Measurements from ENCODE around the gene MMS22L.
"Not testable (repeated sequence)": the region's sequence is repeated elsewhere in the genome, so short reads cannot be mapped to it uniquely, and the experiment has no call there.

The MMS22L gene

DNA sequence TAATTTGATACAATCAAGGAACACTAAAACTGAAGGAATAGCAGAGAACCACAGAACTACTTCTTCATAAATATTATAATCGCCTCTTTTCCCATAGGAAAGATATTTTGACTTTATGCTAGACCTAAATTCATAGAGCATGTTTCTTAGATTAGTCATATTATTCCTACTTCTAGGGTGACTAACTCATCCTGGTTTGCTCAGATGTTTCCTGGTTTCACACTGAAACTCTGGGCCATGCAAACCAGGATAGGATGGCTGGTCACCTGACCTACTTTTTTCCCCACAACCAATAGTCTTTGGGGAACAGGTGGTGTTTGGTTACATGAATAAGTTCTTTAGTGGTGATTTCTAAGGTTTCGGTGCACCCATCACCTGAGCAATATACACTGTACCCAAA, 42.8 kb downstream of the MMS22L start:
- no peak for DNase-seq

DNA sequence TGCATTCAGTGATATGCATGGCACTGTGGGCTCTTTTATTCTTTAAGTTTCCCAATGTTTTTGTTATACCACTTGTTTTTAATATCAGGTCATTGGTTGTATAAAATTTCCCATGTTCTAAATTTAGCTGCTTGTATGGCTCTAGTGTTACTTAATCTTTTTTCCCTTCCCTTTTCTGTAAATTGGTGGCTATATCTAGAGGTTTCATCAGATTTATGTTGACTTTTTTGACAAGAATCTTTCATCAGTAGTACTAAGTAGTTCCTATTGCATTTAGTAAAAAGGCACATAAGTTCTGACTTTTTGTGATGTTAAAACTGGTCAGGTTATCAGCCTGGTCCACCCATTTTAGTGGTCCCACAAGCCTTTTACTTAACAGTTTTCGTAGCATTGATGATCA, 51.1 kb downstream of the MMS22L start:
- DNase-seq = no peak

DNA sequence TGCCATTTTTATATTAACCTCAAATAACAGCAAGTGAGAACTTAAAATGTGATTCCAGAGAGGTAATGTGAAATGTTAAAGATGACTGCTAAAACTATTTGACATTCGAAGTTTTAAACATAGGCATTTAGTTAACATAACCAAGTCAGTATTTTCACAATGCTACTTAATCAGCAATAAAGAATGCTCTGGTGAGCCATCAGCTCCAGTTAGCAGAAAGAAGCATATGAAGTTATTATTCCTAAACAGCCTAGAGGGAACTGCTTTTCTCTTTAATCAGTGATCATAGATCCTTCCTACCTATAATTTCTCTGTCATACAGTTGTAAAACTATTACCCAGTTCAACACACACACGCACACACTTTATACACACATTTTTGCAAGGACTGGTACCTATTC, 60.1 kb downstream of the MMS22L start:
- no peak for DNase-seq

DNA sequence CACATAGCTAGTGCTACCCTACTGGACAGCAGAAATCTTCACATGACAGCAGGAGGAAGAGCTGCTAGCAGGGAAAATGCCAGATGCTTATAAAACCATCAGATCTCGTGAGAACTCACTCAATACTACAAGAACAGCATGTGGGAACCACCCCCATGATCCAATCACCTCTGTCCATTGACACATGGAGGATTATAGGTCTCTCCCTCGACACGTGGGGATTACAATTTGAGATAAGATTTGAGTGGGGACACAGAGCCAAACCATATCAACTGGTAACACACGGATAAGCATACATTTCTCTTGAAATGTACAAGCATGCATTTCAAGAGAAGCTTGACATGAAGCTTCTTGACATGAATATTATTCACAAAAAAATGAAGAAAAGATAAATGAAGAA, 64.1 kb downstream of the MMS22L start:
- no peak for DNase-seq

DNA sequence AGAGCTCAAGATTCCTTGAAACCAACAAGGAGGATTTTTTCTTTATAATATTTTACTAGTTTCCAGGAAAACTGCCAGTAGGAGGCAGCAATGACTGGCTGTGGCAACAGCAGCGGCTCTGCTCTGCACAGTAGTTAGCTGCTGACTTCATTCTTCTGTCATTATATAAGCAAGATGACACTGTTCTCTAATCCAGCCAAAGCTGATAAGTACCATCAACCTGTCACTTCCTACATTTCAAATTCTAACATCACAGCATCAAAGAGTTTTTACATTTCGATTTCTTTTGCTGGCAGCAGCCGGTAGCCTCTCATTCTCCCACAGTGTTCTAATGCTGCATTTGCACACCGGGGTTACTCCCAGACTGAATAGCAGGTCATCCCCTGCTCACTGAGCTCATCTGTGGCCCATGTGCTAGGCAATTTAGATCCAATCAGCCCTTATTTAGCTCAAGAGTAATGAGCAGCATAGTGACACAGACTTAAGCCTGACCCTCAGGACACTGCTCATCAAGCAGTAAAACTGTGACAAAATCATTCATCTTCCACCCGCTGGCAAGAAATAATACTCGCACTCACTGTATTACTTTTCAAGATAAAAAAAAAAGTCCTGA, 67.8 kb downstream of the MMS22L start:
- no peak for DNase-seq

DNA sequence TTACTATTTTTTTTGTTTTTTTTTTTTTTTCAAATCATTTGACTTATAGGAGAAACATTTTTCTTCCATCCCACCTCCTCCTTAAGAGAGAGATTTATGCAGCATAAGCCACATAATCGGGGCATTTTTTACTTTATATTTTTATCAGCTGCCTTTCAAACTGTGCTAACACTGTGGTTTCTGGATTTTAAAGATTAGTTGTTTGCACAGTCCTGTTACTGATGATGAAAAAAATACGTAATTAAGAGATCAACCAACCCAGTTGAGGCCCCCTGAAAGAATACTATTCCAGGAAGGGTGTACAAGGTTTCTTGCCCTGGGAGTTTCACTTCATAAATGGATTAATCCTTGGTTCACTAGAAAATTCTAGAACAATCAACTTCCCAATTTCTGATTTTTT, 68.3 kb downstream of the MMS22L start:
- DNase-seq = no peak

DNA sequence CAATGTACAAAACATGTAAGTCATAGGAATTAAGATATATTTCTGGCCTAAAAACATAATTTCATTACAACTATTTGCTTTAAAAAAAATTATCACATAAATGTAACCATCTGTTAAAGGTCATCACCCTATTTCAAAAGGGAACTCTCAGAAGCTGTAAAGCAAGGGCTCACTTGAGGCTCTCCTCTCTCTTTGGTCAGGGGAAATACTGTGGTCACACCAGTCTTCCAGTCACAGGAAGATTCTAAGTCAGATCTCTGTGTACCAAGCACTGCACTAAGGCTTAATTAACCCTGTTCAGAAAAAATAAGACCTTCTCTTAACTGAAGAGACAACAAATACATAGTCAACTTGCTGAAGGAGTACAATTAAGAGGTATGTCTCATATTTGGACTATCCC, 75.6 kb downstream of the MMS22L start:
- DNase-seq = no peak

DNA sequence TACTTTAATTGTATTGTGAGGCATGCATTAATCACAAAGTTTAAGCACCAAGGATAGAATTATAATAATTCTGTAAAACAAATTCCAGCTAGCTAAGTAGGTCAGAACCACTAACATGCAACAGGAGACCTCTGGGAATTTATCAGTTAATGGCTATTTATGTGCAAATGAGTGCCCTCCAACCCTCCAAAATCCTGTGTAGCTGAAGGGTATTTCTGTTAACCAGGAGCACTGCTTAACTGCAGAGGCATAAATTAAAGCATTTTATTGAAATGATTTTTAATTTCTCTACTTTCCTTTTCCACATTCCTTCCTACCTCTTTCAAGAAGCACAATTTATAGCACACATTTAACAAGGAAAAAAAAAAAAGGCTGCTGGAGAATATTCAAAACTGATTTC, 77.0 kb downstream of the MMS22L start:
- DNase-seq = no peak

DNA sequence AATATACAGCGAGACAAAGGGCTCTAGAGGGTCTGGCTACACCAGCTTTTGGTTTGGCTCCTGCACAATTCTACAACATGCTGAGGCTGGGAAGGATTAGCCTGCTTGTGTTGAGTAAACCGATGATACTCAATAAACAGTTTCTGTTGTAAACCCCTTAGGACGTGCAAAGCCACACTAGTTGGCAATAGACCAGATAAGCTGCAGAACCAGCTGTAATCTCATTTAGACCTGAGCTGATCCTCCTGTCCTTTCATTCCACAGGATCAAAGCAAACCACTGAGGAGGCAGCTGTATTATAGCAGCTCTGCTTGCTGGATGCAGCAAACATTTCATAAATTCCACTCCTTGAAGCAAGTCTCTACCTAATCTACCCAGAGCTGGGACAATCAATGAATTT, 79.7 kb downstream of the MMS22L start:
- no peak for DNase-seq

DNA sequence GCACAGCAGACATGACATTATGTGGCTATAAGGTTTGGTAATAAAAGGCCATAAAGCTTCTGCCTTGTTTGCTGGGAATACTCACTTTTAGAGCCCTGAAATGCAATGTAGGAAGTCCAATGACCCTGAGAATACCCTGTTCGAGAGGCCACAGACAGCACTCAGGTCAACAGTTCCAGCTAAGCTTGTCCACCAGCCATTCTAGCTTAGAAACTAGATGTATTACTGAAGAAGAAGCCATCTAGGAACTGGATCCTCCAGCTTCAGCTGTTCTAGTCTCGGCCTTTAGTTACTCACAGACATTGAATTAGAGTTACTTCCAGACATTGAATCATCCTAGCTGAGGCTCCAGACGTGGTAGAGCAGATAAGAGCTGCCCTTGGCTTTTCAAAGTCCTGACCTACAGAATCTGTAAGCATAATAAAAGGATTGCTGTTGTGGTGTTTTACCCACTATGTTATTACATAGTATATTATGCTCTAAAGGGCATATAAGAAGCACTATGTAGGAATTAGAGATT, 84.9 kb downstream of the MMS22L start:
- no peak for DNase-seq

DNA sequence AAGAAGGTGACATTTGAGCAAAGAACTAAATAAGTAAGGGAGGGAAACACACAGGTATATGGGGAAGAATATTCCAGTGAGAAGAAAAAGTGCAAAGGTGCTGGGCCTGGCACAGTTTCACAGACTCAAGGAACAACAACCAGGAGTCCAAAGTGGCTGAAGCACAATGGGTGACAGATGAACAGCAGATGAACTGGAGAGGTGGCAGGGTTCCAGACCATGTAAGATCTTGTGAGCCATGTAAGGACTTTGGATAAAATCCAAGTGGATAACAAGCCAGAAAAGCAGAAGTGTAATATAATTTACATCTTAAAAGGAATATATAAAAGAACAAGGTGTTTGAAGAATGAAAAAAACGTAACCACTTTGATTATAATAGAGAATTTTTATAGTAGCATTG, 87.9 kb downstream of the MMS22L start:
- no peak for DNase-seq

DNA sequence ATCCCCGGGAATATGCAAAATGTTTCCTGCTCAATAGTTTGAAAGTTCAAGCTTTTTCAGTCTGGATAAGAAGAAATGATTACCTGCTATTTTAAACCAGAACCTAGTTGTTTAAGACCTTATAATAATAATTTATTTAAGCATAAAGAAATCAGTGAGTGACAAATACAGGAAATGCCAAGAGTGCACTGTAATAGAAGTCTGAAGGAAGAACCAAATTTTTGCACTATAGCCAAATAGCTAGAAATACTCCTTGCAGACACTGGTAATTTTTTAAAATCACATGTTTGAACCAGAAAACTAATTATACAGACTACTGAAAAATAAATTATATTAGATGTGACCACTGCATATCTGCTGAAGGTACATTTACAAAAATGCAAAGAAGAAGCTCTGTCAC, 93.2 kb downstream of the MMS22L start:
- DNase-seq = no peak

DNA sequence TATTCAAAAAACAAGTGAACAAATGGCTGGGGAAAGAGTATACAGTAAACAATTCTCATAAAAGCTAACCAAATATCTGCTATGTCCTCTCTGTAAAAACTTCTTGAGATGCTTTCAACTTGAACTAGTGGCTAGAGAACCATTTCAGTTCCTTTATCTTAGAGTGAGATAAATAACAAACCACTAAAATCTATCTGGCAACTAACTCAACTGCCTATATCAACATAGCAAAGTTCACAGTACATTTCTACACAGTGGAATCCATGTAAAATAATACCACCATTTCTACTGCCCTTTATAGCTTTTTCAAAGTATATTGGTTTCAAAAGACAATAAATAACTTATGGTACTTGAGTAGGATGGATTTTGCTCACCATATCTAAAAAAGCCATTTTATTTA, 95.1 kb downstream of the MMS22L start:
- DNase-seq = no peak

DNA sequence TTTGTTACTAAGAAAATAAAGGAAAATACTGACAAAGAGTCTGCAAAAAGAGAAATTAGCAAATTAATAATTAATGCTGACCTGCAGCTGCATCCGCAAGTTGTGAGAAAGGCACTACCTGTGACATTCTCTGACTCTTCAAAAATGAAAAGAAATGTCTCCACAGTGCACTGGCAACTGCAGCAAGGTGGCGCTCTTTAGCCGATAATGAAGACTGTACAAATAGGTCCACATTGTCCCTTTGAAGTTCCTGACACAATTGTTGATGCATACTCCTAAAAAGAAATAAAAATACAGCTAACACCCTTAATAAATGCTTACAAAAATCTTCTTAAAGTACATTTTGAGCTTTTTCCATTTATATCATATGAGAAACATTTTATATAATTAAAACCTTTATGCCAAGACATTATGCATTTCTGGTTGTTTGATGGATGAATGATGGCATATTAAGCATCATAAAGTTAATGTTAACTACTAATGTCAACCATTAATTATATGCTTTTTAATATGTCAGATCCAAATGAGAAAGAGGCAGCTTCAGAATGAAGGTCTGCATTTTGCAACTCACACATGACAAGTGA, 96.5 kb downstream of the MMS22L start:
- DNase-seq = peak; percentile 47

DNA sequence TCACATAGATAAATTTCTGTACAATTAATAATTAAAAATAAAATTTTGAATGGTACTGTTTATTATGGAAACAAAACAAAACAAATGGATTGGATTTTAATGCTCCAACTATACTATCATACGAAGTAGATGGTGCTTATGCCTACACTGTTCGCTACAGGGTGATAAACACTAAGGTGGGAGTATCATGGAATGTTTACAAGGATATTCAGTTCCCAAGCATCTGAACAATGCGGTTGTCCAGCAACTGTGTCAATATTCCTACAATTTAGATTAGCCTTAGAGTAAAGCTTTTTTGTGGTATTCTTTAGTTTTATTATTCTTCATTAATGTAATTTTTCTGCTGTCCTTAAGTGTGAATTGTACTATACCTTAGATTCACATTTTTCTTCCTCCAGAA, 105.1 kb downstream of the MMS22L start:
- no peak for DNase-seq

DNA sequence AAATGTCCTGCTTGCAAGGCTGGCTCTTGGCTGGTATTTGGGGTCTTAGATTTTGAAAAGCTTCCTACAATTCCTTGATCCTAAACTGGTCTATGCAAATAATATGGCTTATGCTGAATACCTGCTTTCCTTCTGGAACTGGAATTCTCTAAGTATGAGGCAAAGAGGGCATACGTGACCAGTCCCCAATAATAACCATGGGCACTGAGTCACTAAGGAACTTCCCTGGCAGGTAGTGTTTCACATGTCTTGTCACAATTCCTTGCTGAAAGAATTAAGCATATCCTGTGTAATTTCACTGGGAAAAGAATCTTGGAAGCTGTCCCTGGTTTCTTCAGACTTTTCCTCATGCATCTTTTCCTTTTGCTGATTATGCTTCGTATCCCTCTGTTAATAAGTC, 106.5 kb downstream of the MMS22L start:
- no peak for DNase-seq

DNA sequence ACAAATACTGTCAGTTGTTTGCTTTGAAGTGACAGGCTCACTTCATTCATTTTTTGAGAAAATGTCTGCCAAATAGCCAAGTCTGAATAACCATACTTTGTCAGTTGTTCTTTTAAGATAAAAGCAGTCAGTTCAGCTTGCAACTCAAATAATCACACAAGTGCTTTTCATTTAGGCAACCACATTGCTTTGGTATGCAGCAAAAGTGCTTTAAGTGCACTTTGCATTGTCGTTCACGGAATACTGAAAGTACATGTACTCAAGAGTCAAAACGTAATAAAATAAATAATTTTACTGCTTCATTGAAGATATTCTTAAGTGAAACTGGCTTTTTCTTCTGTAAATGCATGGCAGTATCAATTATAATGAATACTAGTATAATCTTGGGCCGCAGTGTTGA, 107.2 kb downstream of the MMS22L start:
- DNase-seq = no peak

DNA sequence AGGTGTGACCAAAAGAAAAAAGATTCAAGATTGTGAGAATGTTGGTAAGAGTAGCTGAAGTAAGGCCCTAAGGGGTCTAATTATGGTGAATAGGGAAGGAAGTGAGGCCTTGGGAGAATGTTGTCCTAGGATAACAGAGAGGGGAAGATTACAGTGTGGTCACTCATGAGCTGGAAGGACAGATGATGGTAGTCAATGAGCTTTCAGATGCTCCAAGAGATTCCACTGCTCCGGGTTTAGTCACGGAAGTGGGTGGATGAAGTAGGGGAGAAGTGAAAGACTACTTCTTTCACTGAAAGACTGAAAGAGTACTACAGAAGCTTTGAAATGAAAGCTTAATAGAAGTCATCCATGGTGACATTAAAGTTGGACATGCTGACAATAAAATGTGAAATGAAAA, 108.5 kb downstream of the MMS22L start:
- DNase-seq = no peak

DNA sequence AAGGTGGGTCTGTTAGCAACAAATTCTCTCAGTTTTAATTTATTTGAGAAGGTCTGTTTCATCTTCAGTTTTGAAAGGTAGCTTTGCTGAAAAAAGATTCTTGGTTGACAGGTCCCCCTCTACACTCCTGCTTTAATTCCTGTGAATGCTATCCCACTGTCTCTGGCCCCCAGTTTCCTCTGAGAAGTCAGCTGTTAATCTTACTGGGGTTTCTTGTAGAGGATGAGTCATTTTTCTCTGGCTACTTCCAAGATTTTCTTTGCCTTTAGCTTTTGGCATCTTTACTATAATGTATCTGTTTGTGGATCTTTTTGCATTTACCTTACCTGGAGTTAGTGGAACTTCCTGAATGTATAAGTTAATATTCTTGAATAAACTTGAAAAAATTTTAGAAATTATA, 122.7 kb downstream of the MMS22L start:
- no peak for DNase-seq

DNA sequence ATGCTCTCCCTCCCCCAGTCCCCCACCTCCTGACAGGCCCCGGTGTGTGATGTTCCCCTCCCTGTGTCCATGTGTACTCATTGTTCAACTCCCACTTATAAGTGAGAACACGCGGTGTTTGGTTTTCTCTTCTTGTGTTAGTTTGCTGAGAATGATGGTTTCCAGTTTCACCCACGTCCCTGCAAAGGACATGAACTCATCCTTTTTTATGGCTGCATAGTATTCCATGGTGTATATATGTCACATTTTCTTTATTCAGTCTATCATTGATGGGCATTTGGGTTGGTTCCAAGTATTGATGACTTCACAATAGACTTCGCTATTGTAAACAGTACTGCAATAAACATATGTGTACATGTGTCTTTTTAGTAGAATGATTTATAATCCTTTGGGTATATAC, 127.6 kb downstream of the MMS22L start:
- not testable (repeated sequence) for DNase-seq

DNA sequence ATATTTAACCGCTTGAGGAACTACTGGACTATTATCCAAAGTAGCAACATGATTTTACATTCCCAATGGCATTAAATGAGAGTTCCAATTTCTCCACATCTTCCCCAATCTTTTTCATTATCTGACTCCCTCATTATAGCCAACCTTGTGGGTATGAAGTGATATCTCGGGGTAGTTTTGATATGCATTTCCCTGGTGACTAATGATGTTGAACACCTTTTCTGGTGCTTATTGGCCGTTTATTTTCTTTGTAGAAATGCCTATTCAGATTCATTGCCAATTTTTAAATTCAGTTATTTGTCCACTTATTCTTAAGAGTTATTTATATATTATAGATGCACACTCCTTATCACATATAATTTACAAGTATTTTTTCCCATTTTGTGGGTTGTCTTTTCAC, 129.0 kb downstream of the MMS22L start:
- DNase-seq = no peak

DNA sequence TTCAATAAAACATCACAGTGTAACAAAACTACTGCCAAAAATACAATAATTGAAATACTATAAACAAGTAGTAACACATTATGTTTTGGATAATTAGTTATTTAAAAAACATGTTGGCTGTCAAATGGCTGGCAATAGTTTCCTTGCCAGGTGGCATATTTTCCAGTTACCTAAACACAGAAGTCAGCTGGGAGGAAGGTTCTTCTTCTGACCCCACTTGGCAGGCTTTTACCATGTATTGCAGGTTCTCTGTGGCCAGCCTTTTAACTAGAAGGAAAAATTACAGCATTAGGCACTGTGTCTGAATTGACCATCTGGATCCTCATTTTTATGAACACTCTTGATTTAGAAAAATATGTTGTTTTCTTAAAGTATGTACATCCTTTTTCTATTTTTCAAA, 131.4 kb downstream of the MMS22L start:
- DNase-seq = no peak

DNA sequence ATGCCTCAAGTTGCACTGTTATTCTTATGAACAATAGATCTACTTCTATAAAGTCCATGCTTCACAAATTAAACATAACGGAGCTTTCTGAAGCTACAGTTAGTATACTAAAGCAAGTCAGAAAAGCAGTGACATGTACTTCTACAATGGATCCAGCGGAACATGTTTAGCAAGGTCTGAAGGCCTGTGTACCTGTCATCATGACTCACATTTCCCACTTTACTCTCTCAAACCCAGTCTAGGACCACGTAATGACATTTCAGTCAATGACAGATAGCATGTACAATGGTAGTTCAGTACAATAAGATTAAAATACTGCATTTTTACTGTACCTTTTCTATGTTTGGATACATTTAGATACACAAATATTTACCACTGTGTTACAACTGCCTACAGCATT, 132.1 kb downstream of the MMS22L start:
- DNase-seq = no peak

DNA sequence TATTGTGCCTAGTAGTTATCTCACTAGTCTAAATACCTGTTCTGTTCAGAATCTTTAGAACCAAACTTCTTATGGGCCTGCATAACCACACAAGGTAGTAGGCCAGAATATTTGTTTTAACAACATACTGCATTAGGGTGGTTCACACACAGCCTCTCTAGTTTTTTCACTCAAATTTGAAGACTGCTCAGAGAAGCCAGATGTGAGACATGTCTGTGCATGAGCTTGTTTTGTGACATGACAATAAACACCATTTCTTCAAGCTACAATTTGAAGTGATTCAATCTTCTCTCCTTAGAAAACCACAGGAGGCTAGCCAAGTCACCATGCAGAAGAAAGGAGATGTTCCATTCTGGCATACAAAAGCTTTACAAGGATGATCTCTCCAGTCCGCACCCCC, 135.6 kb downstream of the MMS22L start:
- DNase-seq = no peak

DNA sequence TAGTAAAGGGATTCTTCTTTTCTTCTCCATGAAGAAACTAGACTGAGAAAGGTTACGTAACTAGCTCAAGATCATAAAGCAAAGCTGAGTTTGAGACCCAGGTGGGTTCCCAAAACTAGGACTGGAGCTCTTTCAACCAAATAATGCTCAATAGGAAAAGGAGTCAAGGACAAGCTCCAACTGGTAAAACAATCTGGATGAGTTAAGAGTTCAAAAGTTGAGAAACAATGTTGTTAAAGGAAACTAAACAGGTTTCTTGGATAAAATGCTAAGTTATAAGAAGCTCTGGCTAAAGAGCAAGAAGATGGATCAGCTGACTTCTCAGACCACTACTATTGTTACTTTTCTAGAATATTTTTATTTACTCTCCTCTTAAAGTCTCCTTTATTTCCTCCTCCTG, 137.3 kb downstream of the MMS22L start:
- DNase-seq = no peak

Measured in CD4-positive, alpha-beta T cell treated with Interleukin-15 for 1 hour (primary cell).